Measurements from ENCODE around the gene EXD2.
"Not testable (repeated sequence)": the region's sequence is repeated elsewhere in the genome, so short reads cannot be mapped to it uniquely, and the experiment has no call there.

Gene EXD2

GRCh38 chr14:69191340-69192111 is at the start of gene EXD2:
Gene EXD2, plus strand, starts transcription at chr14:69191498. Its CDS starts 17,973 bp downstream, at chr14:69209471.
- DNase-seq (ENCODE audit: low read depth): peak; percentile 45

GRCh38 chr14:69141550-69141949 is 49.7 kb upstream of the EXD2 start:
- no peak for DNase-seq (ENCODE audit: low read depth)

DNA sequence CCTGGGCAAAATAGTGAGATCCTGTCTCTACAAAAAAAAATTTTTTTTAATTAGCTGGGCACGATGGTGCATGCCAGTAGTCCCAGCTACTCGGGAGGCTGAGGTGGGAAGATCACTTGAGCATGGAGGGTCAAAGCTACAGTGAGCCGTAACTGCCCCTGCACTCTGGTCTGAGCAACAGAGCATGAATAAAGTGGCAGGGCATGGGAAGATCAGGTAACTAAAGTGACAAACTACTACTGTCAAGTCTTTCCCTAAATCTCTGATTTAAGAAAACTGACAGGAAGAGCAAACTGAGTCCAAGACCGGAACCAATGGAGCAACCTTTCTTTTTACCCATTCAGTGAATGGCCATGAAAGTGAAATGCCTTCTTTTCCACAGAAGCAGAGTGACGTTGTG is 49.2 kb upstream of the EXD2 start:
- no peak for DNase-seq (ENCODE audit: low read depth)

DNA sequence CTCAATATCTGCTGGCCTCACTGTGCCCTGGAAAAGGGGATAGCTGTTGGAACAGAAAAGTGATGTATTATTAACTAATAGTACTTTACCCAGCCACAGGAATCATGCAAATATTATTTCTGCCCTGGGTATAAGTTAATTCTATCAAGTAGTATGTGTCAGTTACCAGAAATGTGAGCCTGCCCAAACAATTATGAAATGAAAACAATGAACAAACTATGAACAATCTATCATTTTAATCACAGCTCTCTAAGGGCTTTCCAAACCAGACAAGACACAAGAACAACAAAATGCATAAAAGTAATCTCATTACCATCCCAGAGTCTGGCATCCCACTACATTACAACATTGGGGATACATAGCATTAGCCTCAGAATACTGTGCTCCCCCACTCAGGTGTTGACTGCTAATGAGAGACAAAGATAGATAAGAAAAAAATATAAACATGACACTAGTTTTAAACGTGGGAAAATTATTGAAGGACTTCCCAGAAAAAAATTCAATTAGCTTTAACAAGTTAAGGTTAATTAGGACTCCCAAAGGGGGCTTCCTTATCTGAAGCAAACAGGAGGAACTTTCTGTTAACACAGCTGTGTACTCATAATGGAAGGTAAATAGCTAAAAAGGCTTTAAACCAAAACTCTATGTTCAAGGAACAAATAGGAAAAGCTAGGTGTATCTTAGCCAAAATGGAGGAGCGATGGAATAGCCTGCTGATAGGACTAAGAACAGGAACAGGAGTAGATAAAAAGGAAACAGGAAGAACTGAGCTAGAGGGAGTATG is 41.6 kb upstream of the EXD2 start:
- DNase-seq (ENCODE audit: low read depth): no peak

- peak; percentile 69 for DNase-seq (ENCODE audit: low read depth)
Observed at GRCh38 chr14:69151458-69152180, 39.7 kb upstream of the EXD2 start.

DNA sequence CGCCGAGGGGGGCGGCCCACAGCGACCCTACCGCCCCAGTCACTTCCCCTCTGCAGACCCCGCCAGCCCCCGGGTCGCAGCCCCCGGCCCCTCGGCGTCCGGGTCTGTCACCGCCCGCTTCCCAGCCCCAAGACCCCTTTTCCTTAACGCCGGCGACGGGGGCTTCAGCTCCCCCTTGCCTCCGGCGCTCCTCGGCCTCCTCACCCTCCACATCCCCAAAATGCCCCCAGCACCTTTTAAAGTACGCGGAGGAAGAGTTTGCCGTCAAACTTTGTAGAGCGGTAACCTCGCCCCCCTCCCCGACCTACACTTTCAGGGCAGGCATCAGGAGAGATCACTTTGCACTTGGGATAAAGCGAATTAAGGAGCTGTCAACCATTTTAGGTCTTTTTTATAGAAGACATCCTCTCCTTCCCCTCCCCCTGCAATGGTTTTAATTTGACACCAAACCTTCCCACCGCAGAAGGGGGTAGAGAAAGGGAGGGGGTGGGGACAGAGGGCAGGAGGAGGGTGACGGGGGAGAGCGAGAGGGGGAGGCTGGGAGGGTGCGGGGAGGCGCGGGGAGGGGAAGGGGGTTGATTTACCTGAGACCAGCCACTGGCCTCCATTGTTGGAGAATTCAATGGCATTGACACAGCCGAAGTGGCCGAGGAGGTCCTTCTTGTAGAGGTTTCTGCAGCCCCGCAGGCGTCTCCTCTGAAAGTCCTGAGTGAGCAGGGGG is 39.0 kb upstream of the EXD2 start:
- peak; percentile 21 for DNase-seq (ENCODE audit: low read depth)

GRCh38 chr14:69152902-69153151 is 38.5 kb upstream of the EXD2 start, which contains the start of gene DCAF5:
Gene DCAF5, minus strand, starts transcription at chr14:69153119. Its CDS starts 141 bp downstream, at chr14:69152978.
- no peak for DNase-seq (ENCODE audit: low read depth)

DNA sequence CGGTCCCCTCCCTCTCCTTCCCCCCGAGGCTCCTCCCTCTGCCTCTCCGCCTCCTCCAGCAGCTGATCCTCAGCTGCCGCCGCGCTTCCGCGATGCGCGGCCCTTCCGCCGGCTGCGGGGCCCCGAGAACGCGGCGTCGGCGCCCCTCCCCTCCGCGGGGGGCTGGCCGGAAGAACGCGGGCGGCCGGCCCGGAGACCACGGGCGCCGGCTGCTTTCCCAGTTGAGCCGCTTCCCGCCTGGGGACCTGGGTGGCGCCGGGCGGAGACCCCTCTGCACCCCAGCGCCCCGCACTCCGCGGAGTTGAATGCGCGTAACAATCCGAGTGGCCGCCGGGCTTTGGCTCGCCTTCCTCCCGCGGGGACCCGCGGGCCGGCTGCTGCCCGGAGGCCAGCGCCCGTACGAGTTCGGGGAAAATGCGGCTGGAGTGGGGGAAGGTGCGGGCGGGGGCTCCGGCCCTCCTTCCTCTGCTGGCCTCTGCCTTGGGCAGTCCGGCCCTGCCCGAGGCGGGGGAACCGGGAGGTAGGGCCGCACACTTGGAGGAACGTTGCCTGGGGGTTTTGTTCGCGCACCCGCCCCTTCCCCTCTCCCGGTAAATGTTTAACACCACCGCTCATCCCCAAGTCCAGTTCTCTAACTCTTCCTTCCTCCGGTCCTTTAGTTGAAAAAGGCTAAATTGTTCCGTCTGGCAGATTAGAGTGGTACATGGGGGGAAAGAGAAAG is 38.0 kb upstream of the EXD2 start:
- peak; percentile 83 for DNase-seq (ENCODE audit: low read depth)

DNA sequence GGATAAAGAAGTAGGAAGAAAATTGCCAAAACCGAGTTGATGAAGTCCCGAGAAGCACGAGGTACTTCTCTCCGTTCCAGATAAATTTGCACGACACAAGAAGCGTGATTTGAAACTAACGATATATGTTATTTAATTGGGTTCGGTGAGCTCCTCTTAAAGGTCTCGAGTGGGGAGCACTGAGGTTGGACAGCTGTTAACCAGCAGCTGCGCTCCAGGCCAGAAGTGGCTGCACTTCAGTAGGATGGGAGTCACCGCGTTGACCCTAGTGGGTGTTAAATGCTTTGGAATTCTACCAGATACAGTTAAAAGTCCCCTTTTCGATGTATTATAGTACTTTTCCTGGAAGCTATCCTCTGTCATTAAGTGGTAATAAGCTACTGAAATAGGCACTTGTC is 37.4 kb upstream of the EXD2 start:
- no peak for DNase-seq (ENCODE audit: low read depth)

GRCh38 chr14:69154779-69155178 is 36.5 kb upstream of the EXD2 start:
- no peak for DNase-seq (ENCODE audit: low read depth)

DNA sequence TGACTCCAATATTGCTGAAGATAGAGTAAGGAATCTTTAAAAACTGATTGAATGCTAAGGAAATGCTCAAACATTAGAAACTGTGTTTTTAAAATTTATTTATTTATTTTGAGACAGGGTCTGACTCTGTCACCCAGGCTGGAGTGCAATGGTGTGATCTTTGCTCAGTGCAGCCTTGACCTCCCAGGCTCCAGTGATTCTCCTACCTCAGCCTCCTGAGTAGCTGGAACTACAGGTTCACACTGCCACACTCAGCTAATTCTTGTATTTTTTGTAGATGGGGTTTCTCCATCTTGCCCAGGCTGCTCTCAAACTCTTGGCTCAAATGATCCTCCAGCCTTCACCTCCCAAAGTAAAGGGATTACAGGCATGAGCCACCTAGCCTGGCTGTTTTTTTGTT is 35.1 kb upstream of the EXD2 start:
- no peak for DNase-seq (ENCODE audit: low read depth)

DNA sequence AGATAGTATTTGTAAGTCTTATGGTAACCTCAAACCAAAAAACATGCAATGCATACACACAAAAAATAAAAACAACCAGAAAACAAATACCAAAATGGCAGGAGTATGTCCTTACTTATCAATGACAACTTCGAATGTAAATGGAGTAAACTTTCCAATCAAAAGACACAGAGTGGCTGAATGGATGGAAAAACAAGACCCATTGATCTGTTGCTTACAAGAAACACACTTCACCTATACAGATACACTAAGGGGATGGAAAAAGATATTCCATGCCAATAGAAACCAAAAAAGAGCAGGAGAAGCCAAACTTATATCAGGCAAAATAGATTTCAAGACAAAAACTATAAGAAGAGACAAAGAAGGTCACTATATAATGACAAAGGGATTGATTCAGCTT is 29.7 kb upstream of the EXD2 start:
- DNase-seq (ENCODE audit: low read depth): no peak

- DNase-seq (ENCODE audit: low read depth): not testable (repeated sequence)
Observed at GRCh38 chr14:69165787-69166186, 25.5 kb upstream of the EXD2 start.

DNA sequence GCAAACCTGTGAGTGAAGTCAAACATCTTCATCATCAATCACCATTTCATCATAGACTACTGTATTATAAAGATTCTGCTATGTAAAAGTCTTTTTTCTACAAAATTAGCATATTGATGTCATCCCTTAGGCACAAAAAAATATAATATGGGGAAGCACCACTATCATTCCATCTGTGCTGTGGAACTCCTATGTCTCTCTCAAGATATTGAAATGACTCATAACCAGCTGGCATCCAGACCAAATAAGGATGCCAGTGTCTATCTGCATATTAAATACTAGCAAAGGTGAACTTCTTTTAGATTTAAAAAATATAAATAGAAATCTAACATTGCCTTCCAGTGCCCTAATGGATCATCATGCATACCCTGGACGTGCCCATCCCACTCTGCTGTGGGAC is 20.5 kb upstream of the EXD2 start:
- DNase-seq (ENCODE audit: low read depth): no peak

DNA sequence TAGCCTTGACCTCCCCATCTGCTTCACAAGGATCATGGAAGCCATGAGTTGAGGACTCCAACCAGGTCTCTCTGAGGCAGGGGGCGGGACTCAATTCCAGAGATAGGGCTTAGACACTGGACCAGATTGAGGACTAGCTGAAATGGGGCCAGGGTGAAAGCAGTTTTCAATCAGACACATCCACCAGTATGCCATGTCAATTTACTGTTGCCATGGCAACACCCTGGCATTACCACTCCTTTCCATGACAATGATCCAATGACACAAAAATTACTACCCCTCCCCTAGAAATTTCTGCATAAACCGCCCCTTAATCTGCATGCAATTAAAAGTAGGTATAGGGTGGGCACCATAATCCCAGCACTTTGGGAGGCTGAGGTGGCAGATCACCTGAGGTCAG is 19.7 kb upstream of the EXD2 start:
- no peak for DNase-seq (ENCODE audit: low read depth)

- no peak for DNase-seq (ENCODE audit: low read depth)
Observed at GRCh38 chr14:69175130-69175529, 16.2 kb upstream of the EXD2 start.

DNA sequence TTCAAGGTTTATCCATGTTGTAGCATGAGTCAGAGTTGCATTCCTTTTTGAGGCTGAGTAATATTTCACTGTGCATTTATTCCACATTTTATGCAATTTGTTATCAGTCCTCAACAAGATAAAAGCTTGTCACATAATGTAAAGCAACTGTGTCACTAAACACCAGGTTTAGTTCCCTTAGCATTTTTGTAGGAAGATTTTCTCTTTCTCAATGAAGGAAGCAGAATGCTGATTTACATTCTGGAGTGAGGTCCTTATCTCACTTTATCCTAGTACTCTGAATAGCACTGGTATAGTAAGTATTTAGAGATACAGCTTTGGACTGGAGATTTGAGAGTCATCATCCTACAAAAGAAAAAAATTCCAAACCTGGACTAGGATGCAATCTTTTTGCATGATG is 9.8 kb upstream of the EXD2 start:
- no peak for DNase-seq (ENCODE audit: low read depth)

DNA sequence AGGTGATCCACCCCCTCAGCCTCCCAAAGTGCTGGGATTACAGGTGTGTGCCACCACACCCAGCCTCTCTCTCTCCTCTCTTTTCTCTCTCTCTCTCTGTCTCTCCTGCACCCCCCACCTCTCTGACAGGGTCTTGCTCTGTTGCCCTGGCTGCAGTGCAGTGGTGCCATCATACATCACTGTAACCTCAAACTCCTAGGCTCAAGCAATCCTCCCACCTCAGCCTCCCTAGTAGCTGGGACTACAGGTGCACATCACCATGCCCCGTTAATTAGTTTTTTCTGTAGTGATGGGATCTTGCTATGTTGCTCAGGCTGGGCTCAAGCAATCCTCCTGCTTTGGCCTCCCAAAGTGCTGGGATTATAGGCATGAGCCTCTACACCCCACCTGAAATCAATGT is 8.7 kb upstream of the EXD2 start:
- not testable (repeated sequence) for DNase-seq (ENCODE audit: low read depth)

- DNase-seq (ENCODE audit: low read depth): no peak
Observed at GRCh38 chr14:69183735-69184134, 7.6 kb upstream of the EXD2 start.

- DNase-seq (ENCODE audit: low read depth): no peak
Observed at GRCh38 chr14:69190191-69190590, 1.1 kb upstream of the EXD2 start.

- DNase-seq (ENCODE audit: low read depth): no peak
Observed at GRCh38 chr14:69193721-69194120, 2.4 kb downstream of the EXD2 start.

DNA sequence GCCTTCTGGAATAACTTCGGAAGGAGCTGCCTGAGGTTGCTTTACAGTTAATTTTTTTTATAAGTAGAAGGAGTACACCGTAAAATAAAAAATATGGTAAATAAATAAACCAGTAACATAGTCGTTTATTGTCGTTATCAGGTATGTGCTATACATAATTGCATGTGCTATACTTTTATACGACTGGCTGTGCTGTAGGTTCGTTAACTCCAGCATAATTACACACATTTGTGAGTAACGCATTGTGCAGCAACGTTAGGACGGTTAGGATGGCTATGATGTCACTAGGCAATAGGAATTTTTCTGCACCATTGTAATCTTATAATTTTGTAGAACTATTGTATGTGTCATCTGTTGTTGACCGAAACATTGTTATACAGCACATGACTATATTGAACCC is 8.5 kb downstream of the EXD2 start:
- no peak for DNase-seq (ENCODE audit: low read depth)
